Measurements from ENCODE around the gene ARHGAP45.

Gene ARHGAP45

GRCh38 chr19:1038978-1039645 lies 27.9 kb upstream of the ARHGAP45 start:
- DNase-seq (ENCODE audit: low read depth), result no peak

DNA sequence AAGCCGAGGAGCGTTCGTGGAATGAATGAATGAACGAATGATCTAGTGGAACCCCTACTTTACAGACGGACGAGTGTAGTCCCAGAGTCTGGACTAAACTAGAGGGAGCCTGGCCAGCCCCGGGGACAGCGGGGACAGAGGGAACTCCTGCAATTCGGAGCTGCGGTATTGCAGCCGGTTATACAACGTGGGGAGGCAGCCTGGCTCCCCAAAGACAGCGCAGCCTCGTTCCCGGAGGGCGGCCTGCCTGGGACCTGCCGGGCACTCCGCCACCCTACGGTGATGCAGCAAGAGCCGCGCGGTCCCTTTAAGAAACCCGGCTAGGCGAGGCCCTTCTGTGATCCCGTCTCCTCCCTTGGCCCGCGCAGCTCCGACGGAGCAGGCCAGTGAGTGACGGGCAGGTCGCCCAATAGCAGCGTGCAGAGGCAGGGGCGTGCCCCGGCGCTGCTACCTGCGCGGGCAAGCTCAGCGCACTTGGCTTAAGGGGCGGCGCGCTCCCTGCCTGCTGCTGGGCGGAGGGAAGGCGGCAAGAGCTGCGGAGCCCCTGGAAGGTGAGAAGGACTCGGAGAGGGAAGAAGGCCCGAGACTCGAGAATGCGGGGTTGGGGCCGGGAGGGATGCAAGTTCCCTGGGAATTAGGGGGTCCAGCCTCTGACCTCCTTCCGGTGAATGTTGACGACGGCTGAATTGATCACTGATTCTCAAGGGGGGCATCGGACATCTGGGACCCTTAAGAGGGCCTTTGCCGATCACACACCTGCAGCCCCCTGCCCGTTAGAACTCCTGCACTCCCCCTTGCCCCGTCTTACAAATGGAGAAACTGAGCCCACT lies 27.1 kb upstream of the ARHGAP45 start, which contains the start of gene ABCA7:
Gene ABCA7 (plus strand): TSS at position 462 of the 830 bp plus-strand sequence. CDS start 1,255 bp downstream, outside the sequence.
- peak; percentile 99 for DNase-seq (ENCODE audit: low read depth)

GRCh38 chr19:1040476-1041271 lies 26.3 kb upstream of the ARHGAP45 start:
- DNase-seq (ENCODE audit: low read depth), result peak; percentile 76

- DNase-seq (ENCODE audit: low read depth), result no peak
Measured at GRCh38 chr19:1041272-1041834, 25.6 kb upstream of the ARHGAP45 start.

GRCh38 chr19:1041835-1042685 lies 24.9 kb upstream of the ARHGAP45 start:
- DNase-seq (ENCODE audit: low read depth), result no peak

DNA sequence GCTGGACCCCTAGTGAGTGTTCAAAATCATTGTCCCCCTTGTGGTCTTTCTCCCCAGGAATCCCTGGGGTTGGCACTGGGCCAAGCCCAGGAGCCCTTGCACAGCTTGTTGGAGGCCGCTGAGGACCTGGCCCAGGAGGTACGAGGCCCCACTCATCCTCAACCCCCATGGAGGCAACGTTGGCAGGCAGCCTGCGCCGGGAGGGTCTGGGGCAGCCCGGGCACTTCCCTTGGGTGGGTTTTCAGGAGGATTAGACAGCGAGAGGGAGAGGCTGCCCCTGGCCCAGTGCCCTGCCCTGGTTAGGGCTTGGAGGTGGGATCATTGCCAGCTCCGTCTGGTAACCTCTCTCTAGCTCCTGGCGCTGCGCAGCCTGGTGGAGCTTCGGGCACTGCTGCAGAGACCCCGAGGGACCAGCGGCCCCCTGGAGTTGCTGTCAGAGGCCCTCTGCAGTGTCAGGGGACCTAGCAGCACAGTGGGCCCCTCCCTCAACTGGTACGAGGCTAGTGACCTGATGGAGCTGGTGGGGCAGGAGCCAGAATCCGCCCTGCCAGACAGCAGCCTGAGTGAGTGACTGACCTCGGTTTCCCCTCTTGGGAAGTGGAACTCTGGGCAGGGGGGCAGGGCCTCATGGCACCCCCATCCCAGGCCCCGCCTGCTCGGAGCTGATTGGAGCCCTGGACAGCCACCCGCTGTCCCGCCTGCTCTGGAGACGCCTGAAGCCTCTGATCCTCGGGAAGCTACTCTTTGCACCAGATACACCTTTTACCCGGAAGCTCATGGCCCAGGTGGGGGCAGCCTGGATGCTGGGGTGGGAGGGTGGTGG lies 24.1 kb upstream of the ARHGAP45 start:
- DNase-seq (ENCODE audit: low read depth), result no peak

DNA sequence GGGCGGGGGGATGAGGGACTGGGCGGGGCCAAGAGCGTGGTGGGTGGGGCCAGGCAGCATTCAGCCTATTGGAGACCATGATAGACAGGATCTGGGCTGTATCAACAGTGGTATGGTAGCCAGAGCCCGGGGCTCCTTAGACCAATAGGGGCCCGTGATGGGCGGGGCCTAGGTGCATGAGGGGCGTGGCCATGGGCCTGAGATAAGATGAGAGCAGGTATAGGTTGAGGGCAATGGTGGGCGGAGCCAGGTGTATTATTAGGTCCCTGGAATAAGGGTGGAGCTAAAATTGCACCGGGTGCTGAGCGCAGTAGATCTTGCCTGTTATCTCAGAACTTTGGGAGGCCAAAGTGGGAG lies 21.7 kb upstream of the ARHGAP45 start:
- no peak for DNase-seq (ENCODE audit: low read depth)

DNA sequence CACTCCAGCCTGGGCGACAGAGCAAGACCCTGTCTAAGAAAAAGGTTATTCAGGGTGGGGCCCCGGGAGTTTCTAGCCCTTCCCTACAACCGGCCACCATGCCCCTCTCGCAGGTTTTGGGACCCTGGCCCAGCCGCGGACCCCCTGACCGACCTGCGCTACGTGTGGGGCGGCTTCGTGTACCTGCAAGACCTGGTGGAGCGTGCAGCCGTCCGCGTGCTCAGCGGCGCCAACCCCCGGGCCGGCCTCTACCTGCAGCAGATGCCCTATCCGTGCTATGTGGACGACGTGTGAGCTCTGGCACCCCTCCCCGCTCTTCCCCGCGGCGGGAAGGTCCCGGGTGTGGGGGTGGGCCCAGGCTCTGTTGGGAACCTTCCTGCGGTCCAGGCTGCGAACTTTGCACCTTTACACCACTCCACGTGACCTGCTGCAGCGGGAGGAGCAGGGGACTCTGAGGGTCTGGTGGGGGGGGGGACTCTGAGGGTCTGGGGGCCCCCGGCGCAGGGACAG lies 20.8 kb upstream of the ARHGAP45 start:
- no peak for DNase-seq (ENCODE audit: low read depth)

DNA sequence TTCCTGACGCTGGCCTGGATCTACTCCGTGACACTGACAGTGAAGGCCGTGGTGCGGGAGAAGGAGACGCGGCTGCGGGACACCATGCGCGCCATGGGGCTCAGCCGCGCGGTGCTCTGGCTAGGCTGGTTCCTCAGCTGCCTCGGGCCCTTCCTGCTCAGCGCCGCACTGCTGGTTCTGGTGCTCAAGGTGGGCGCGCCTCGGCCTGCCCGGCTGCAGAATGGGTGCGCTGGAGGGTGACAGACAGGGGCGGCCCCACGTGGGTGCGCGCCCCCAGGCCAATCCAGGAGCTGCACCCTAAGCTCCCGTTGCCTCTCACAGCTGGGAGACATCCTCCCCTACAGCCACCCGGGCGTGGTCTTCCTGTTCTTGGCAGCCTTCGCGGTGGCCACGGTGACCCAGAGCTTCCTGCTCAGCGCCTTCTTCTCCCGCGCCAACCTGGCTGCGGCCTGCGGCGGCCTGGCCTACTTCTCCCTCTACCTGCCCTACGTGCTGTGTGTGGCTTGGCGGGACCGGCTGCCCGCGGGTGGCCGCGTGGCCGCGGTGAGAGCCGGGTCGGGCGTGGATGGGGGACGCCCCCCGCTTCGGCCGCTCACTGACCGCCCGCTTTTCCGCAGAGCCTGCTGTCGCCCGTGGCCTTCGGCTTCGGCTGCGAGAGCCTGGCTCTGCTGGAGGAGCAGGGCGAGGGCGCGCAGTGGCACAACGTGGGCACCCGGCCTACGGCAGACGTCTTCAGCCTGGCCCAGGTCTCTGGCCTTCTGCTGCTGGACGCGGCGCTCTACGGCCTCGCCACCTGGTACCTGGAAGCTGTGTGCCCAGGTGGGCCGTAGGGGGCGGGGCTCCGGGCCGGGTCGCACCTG lies 19.9 kb upstream of the ARHGAP45 start:
- no peak for DNase-seq (ENCODE audit: low read depth)

DNA sequence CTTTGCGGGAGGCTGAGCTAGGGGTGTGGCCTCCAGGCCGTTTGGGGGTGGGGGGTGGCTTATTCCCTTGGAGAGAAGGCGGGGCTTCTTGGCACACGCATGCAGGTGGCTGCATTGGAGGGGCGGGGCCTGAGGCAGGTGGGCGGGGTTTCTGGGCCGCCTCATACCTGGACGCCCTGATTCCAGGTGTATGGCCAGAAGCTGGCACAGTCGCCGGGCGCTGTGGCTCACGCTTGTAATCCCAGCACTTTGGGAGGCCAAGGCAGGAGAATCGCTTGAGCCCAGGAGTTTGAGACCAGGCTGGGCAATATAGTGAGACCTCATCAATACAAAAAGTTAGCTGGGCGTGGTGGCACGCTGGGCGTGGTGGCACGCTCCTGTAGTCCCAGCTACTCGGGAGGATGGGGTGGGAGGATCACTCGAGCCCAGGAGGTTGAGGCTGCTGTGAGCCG lies 19.2 kb upstream of the ARHGAP45 start:
- DNase-seq (ENCODE audit: low read depth), result no peak

GRCh38 chr19:1049106-1049505 lies 17.9 kb upstream of the ARHGAP45 start:
- no peak for DNase-seq (ENCODE audit: low read depth)

GRCh38 chr19:1049800-1050199 lies 17.2 kb upstream of the ARHGAP45 start:
- DNase-seq (ENCODE audit: low read depth), result no peak

DNA sequence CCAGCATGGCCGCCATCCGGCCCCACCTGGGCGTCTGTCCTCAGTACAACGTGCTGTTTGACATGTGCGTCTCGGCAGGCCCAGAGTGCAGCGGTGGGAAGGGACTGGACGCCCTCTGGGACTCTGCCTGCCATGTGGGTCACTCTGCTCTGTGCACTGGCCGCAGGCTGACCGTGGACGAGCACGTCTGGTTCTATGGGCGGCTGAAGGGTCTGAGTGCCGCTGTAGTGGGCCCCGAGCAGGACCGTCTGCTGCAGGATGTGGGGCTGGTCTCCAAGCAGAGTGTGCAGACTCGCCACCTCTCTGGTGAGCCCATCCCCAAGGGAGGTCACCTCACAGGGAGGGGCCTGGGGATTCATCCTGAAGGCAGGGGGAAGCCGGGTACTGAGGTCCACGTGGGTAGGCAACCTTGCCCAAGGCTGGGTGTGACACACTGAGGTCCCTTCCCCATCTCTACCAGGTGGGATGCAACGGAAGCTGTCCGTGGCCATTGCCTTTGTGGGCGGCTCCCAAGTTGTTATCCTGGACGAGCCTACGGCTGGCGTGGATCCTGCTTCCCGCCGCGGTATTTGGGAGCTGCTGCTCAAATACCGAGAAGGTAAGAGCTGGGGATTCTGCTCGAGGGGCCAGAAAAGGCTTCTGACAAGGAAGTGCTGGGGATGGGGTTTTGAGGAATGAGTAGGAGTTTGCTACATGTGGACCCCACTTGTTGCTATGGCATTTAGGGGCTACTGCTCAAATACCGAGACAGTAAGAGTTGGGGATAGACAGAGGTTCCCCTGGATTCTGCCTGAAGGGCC lies 15.8 kb upstream of the ARHGAP45 start:
- no peak for DNase-seq (ENCODE audit: low read depth)

GRCh38 chr19:1051791-1052190 lies 15.2 kb upstream of the ARHGAP45 start:
- no peak for DNase-seq (ENCODE audit: low read depth)

DNA sequence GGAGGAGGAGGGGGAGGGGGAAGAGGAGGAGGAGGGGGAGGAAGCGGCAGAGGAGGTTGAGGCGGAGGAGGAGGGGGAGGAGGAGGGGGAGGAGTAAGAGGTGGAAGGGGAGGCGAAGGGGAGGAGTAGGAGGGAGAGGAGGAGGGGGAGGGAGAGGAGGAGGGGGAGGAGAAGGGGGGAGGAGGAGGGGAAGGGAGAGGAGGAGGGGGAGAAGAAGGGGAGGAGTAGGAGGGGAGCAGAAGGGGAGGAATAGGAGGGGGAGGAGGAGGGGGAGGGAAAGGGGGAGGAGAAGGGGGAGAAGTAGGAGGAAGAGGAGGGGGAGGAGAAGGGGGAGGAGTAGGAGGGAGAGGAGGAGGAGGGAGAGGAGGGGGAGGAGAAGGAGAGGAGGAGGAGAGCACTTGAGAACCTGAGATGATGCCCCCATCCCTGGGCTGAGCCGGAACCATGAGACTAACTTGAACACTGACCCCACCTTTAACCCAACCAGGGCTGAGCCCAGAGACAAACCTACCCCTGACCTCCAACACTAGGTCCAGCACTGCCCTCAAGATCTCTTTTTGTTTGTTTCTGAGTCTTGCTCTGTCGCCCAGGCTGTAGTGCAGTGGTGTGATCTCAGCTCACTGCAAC lies 14.5 kb upstream of the ARHGAP45 start:
- DNase-seq (ENCODE audit: low read depth), result no peak

DNA sequence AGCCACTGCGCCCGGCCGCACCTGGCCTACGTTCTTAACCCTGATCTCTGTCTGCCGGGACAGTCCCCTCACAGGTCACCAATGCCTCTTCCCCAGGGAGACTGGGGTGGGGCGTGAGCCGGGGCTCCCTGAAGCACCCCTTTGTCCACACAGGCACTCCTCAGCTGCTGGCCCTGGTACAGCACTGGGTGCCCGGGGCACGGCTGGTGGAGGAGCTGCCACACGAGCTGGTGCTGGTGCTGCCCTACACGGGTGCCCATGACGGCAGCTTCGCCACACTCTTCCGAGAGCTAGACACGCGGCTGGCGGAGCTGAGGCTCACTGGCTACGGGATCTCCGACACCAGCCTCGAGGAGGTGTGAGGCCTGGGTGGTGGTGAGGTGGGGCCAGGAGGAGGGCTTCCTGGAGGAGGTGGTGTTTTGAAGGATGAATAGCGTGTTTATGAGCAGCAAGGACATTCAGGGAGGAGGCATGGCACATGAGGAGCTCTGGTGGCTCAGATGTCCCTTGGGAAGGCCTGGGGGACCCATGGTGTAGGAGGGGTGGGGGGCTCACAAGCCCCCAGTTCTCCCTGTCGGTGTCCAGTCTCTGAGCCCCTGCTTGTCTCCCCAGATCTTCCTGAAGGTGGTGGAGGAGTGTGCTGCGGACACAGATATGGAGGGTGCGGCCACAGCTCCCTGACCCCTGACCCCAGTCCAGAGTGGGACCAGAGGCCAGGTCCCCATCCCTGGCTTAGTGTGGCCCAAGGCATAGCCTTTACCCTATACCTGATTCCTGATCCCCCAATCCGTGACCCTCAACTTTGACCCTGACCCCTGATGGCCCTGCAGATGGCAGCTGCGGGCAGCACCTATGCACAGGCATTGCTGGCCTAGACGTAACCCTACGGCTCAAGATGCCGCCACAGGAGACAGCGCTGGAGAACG lies 13.5 kb upstream of the ARHGAP45 start:
- no peak for DNase-seq (ENCODE audit: low read depth)

Data from stimulated activated CD8-positive, alpha-beta memory T cell treated with anti-CD3 and anti-CD28 coated beads, Interleukin-15, amount 100 ng/mL, for 24 hours (primary cell).